ENCODE measurements around the gene CLCA1. TPM values are rescaled to one million over a fixed set of nuclear protein-coding genes. Genes with fewer than 3 reads are reported as not detected.

Gene CLCA1
- total and polyA plus RNA-seq, 12 donors: not detected

- peaks cover 0 to 7% (median 0%) of the 10 kb centered on the region in 9 donors for H3K4me1 ChIP-seq
- DNase-seq (no peak), ATAC-seq (no peak)
- H3K4me3 ChIP-seq: no peak overlapping the region
- H3K9me3 ChIP-seq: no peaks in the 10 kb centered on the region
- TF ChIP-seq CTCF (IDR thresholded peaks at IDR 0.05): no peak
- H3K27me3 ChIP-seq: no peaks in the 10 kb centered on the region
- H3K36me3 ChIP-seq: no peaks in the 10 kb centered on the region
- no peak overlapping the region for H3K27ac ChIP-seq
- intact Hi-C loops (cut with DNase I): loop anchor here in 1 of 10 donors (10.0 kb wide), 1 partner anchor 81 kb away; no protein-coding TSS in a partner anchor
Observed at GRCh38 chr1:86423473-86423872, 45.3 kb upstream of the CLCA1 start.

GRCh38 chr1:86423873-86424272 is 44.9 kb upstream of the CLCA1 start, which contains the start of gene CLCA2:
CLCA2 (plus strand) TSS chr1:86424171; CDS start chr1:86424248, 77 bp downstream.
- ATAC-seq (no peak), DNase-seq (no peak)
- Histone ChIP-seq H3K4me1 (peaks cover 0 to 9% (median 0%) of the 10 kb centered on the region in 9 donors), H3K27me3 (no peaks in the 10 kb centered on the region), H3K36me3 (no peaks in the 10 kb centered on the region), H3K9me3 (no peaks in the 10 kb centered on the region), H3K27ac (no peak within 1 kb of the TSS), H3K4me3 (no peak within 1 kb of the TSS)
- no peak for TF ChIP-seq CTCF (IDR thresholded peaks at IDR 0.05)
- intact Hi-C loops (cut with DNase I): loop anchor here in 1 of 10 donors (10.0 kb wide), 1 partner anchor 81 kb away; no protein-coding TSS in a partner anchor

- DNase-seq (no peak), ATAC-seq (peak in 2 of 8 donors; percentile 21 to 27)
- Histone ChIP-seq H3K36me3 (no peaks in the 10 kb centered on the region), H3K4me3 (no peak overlapping the region), H3K9me3 (no peaks in the 10 kb centered on the region), H3K4me1 (peaks cover 0 to 26% (median 13%) of the 10 kb centered on the region in 9 donors), H3K27me3 (no peaks in the 10 kb centered on the region), H3K27ac (peak overlapping the region in 8 of 10 donors; percentile 13 to 86 (median 76))
- TF ChIP-seq CTCF (IDR thresholded peaks at IDR 0.05): no peak
- 71 to 74% methylated on average over 7 of the region's 7 CpGs for WGBS, 2 donors
- intact Hi-C loops (cut with DNase I): loop anchor here in 1 of 10 donors (10.0 kb wide), 1 partner anchor 76 kb away; no protein-coding TSS in a partner anchor
Observed at GRCh38 chr1:86429122-86429725, 39.5 kb upstream of the CLCA1 start.

GRCh38 chr1:86429835-86430234 is 38.9 kb upstream of the CLCA1 start:
- H3K27me3 ChIP-seq: no peaks in the 10 kb centered on the region
- no peaks in the 10 kb centered on the region for H3K36me3 ChIP-seq
- H3K4me1 ChIP-seq: peaks cover 0 to 26% (median 13%) of the 10 kb centered on the region in 9 donors
- TF ChIP-seq CTCF (IDR thresholded peaks at IDR 0.05): no peak
- WGBS, 2 donors: 19 to 24% methylated on average over 3 of the region's 3 CpGs
- peak; percentile 91 to 99 (median 97) for ATAC-seq
- H3K9me3 ChIP-seq: no peaks in the 10 kb centered on the region
- intact Hi-C loops (cut with DNase I): loop anchor here in 1 of 10 donors (10.0 kb wide), 1 partner anchor 75 kb away; no protein-coding TSS in a partner anchor
- DNase-seq: peak in 1 of 2 donors; percentile 55
- peak overlapping the region in 8 of 10 donors; percentile 44 to 86 (median 76) for H3K27ac ChIP-seq
- no peak overlapping the region for H3K4me3 ChIP-seq

Data from heart right ventricle (tissue), 16 donors.